Measurements from ENCODE around the gene TNNI3. TPM values are rescaled to one million over a fixed set of nuclear protein-coding genes. Genes with fewer than 3 reads are reported as not detected.
A peak's percentile ranks its signal among the peaks of the same experiment; 100 is the strongest.
"Not testable (repeated sequence)": the region's sequence is repeated elsewhere in the genome, so short reads cannot be mapped to it uniquely, and the experiment has no call there.

The TNNI3 gene
- total RNA-seq, 2 donors from 2014 or later: not detected

DNA sequence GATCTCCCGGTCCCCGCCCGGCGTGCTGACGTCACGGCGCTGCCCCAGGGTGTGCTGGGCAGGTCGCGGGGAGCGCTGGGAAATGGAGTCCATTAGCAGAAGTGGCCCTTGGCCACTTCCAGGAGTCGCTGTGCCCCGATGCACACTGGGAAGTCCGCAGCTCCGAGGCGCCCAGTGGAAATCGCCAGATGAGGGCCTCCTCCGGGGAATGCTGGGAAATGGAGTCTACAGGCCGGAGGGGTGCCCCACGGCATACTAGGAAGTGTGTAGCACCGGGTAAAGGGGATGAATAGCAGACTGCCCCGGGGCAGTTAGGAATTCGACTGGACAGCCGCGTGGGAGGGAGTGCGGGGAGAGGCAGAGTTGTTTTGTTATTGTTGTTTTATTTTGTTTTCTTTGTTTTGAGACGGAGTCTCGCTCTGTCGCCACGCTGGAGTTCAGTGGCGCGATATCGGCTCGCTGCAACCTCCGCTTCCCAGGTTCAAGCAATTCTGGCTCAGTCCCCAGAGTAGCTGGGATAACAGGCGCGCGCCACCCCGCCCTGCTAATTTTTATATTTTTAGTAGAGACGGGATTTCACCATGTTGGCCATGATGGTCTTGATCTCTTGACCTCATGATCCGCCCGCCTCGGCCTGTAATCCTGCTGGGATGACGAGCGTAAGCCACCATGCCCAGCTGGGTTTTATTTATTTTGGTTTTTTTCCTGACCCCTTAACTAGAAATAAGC is 39.7 kb downstream of the TNNI3 start:
- Mint-ChIP-seq H3K27ac (peak overlapping the region; percentile 91 to 96), H3K27me3 (peaks cover 4% of the 10 kb centered on the region in 2 donors), H3K4me1 (ENCODE audit: low read depth in 2 of 2) (peaks cover 24 to 33% of the 10 kb centered on the region in 2 donors), H3K9me3 (no peaks in the 10 kb centered on the region), H3K36me3 (peaks cover 9% of the 10 kb centered on the region), H3K4me3 (peak overlapping the region; percentile 99)
- ATAC-seq: peak; percentile 97 to 99
- DNase-seq (ENCODE audit: low spot score): peak; percentile 99

DNA sequence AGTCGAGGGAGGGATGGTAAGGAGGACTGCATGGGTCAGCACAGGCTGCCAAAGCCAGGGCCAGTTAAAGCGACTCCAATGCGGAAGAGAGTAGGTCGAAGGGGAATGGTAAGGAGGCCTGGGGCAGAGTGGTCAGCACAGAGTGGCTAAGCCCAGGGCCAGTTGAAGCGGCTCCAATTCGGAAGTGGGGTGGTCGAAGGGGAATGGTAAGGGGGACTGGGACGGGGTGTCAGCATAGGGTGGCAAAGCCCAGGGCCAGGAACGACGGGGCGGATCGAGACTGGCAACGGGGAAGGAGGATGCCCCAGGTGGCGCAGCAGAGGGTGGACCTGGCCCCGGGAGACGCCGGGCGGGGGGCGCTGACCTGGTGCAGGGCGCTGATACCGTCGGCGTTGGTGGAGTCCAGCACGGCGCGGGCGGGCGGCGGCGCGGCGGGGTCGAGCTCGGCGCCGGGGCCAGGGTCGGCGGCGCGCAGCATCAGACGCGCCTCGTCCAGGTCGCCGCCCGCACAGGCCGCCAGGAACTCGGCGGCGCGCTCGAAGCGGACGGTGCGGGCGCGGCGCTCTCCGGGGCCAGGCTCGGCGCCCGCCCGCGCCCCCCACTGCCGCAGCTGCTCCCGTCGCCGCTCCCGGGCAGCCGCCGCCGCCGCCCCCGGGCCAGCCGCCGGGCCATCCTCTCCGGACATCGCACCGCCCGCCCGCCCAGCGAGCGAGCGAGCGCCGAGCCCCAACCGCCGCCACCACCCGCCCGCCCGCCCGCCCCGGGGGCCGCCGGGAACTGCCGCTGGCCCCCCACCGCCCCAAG is 40.5 kb downstream of the TNNI3 start, which contains the start of gene PPP1R12C:
Gene PPP1R12C, minus strand, starts transcription at position 779 of the 804 bp plus-strand sequence. Its CDS starts 94 bp downstream, at position 685.
- peak within 1 kb of the TSS; percentile 91 to 96 for H3K27ac Mint-ChIP-seq
- DNase-seq (ENCODE audit: low spot score): no peak

DNA sequence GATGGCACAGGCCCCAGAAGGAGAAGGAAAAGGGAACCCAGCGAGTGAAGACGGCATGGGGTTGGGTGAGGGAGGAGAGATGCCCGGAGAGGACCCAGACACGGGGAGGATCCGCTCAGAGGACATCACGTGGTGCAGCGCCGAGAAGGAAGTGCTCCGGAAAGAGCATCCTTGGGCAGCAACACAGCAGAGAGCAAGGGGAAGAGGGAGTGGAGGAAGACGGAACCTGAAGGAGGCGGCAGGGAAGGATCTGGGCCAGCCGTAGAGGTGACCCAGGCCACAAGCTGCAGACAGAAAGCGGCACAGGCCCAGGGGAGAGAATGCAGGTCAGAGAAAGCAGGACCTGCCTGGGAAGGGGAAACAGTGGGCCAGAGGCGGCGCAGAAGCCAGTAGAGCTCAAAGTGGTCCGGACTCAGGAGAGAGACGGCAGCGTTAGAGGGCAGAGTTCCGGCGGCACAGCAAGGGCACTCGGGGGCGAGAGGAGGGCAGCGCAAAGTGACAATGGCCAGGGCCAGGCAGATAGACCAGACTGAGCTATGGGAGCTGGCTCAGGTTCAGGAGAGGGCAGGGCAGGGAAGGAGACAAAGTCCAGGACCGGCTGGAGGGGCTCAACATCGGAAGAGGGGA is 41.2 kb downstream of the TNNI3 start:
- no peaks in the 10 kb centered on the region for H3K27me3 Mint-ChIP-seq
- H3K4me1 Mint-ChIP-seq (ENCODE audit: low read depth in 2 of 2): peaks cover 24 to 33% of the 10 kb centered on the region in 2 donors
- peak overlapping the region; percentile 100 for H3K4me3 Mint-ChIP-seq
- peaks cover 9% of the 10 kb centered on the region for H3K36me3 Mint-ChIP-seq
- DNase-seq (ENCODE audit: low spot score): peak; percentile 69
- peak; percentile 40 to 55 for ATAC-seq
- peak overlapping the region; percentile 91 to 96 for H3K27ac Mint-ChIP-seq
- H3K9me3 Mint-ChIP-seq: no peaks in the 10 kb centered on the region

More for the DNA sequence above, 40.5 kb downstream of the TNNI3 start, which contains the start of gene PPP1R12C:
- no peak for ATAC-seq
- no peaks in the 10 kb centered on the region for H3K9me3 Mint-ChIP-seq
- peaks cover 24 to 33% of the 10 kb centered on the region in 2 donors for H3K4me1 Mint-ChIP-seq (ENCODE audit: low read depth in 2 of 2)
- no peaks in the 10 kb centered on the region for H3K27me3 Mint-ChIP-seq
- H3K4me3 Mint-ChIP-seq: peak within 1 kb of the TSS; percentile 100
- H3K36me3 Mint-ChIP-seq: peaks cover 9% of the 10 kb centered on the region

DNA sequence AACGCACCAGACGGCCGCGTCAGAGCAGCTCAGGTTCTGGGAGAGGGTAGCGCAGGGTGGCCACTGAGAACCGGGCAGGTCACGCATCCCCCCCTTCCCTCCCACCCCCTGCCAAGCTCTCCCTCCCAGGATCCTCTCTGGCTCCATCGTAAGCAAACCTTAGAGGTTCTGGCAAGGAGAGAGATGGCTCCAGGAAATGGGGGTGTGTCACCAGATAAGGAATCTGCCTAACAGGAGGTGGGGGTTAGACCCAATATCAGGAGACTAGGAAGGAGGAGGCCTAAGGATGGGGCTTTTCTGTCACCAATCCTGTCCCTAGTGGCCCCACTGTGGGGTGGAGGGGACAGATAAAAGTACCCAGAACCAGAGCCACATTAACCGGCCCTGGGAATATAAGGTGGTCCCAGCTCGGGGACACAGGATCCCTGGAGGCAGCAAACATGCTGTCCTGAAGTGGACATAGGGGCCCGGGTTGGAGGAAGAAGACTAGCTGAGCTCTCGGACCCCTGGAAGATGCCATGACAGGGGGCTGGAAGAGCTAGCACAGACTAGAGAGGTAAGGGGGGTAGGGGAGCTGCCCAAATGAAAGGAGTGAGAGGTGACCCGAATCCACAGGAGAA is 42.0 kb downstream of the TNNI3 start:
- H3K4me3 Mint-ChIP-seq: peak overlapping the region; percentile 100
- peak; percentile 56 for DNase-seq (ENCODE audit: low spot score)
- no peaks in the 10 kb centered on the region for H3K27me3 Mint-ChIP-seq
- H3K27ac Mint-ChIP-seq: peak overlapping the region; percentile 91 to 96
- H3K36me3 Mint-ChIP-seq: peaks cover 9% of the 10 kb centered on the region
- ATAC-seq: no peak
- H3K4me1 Mint-ChIP-seq (ENCODE audit: low read depth in 2 of 2): peaks cover 24 to 35% of the 10 kb centered on the region in 2 donors
- no peaks in the 10 kb centered on the region for H3K9me3 Mint-ChIP-seq

DNA sequence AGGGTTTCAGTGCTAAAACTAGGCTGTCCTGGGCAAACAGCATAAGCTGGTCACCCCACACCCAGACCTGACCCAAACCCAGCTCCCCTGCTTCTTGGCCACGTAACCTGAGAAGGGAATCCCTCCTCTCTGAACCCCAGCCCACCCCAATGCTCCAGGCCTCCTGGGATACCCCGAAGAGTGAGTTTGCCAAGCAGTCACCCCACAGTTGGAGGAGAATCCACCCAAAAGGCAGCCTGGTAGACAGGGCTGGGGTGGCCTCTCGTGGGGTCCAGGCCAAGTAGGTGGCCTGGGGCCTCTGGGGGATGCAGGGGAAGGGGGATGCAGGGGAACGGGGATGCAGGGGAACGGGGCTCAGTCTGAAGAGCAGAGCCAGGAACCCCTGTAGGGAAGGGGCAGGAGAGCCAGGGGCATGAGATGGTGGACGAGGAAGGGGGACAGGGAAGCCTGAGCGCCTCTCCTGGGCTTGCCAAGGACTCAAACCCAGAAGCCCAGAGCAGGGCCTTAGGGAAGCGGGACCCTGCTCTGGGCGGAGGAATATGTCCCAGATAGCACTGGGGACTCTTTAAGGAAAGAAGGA is 42.9 kb downstream of the TNNI3 start:
- H3K36me3 Mint-ChIP-seq: peaks cover 9% of the 10 kb centered on the region
- peak; percentile 34 for DNase-seq (ENCODE audit: low spot score)
- H3K9me3 Mint-ChIP-seq: no peaks in the 10 kb centered on the region
- H3K27me3 Mint-ChIP-seq: no peaks in the 10 kb centered on the region
- H3K27ac Mint-ChIP-seq: no peak overlapping the region
- no peak for ATAC-seq
- H3K4me3 Mint-ChIP-seq: peak overlapping the region; percentile 100
- H3K4me1 Mint-ChIP-seq (ENCODE audit: low read depth in 2 of 2): peaks cover 24 to 34% of the 10 kb centered on the region in 2 donors

DNA sequence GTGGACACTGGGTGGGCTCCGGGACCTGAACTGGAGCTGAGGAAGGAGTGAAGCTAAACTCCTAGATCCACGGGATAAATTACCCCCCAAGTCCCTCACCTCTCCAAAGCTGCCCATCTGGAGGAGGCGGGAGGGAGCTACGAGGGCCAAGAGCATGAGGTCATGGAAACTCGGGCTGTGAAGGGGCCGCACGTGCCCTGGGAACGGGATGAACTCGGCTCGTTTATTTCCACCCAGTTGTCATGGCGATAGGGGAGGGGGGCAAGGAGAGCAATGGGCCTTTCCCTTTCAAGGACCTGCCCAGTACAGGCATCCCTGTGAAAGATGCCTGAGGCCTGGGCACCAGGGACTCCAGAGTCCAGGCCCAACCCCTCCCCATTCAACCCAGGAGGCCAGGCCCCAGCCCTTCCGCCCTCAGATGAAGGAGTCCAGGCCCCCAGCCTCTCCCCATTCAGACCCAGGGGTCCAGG is 43.9 kb downstream of the TNNI3 start:
- ATAC-seq: no peak
- no peak overlapping the region for H3K4me3 Mint-ChIP-seq
- peaks cover 9% of the 10 kb centered on the region for H3K36me3 Mint-ChIP-seq
- no peaks in the 10 kb centered on the region for H3K9me3 Mint-ChIP-seq
- no peaks in the 10 kb centered on the region for H3K27me3 Mint-ChIP-seq
- DNase-seq (ENCODE audit: low spot score): no peak
- H3K27ac Mint-ChIP-seq: no peak overlapping the region
- H3K4me1 Mint-ChIP-seq (ENCODE audit: low read depth in 2 of 2): peaks cover 24 to 34% of the 10 kb centered on the region in 2 donors

DNA sequence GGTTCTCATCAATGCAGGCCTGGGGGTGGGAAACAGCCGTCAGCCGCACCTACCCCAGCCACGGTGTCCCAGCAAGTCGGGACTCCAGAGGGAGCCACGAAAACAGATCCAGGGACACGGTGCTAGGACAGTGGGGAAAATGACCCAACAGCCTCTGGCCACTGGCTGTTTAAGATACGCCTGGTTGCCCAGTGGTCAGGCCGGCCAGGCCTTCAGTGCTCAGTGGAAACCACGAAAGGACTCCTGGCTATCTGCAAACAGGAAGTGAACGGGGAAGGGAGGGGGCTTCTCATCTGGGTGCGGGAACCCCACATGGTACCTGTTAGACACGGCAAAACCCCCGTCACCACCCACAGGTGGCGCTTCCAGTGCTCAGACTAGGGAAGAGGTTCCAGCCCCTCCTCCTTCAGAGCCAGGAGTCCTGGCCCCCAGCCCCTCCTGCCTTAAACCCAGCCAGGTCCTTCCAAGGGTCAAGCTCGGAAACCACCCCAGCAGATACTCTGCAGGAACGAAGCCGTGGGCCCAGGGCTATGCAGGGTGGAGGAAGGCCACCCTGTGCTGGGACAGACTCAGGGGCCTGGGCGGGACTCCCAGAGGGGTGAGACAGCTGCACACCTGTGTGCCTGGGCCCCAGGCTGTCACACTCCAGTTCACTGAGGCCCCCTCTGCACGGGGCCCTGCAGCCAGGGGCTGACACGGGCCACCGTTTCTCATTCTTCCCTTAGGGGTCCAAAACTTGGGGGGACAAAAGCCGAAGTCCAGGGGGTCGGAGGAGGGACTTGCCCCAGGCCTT is 44.6 kb downstream of the TNNI3 start:
- peaks cover 19 to 34% of the 10 kb centered on the region in 2 donors for H3K4me1 Mint-ChIP-seq (ENCODE audit: low read depth in 2 of 2)
- H3K9me3 Mint-ChIP-seq: no peaks in the 10 kb centered on the region
- H3K27ac Mint-ChIP-seq: no peak overlapping the region
- H3K27me3 Mint-ChIP-seq: no peaks in the 10 kb centered on the region
- no peak overlapping the region for H3K4me3 Mint-ChIP-seq
- no peak for ATAC-seq
- H3K36me3 Mint-ChIP-seq: peaks cover 9% of the 10 kb centered on the region
- DNase-seq (ENCODE audit: low spot score): peak; percentile 57

DNA sequence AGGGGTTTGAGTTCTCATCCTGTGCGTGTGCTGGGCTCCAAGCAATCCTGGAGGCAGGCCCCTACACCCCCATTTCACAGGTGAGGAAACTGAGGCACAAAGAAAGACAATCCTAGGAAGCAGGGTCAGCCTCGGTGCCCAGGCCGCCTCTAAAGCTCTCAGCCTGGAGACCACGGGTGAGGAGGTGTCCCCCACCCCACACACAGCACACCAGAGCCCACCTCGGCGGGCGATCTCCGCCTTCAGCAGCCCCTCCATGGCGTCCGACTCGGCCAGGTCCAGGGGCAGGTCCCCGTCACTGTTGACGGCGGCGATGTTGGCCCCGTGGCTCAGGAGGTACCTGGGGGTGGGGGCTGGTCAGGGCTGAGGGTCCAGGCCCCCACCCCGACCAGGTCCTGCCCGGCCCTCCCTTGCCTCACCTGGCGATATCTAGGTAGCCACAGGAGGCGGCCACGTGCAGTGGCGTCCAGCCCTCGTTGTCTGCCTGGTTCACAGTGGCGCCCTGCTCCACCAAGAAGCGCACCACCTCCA is 45.2 kb downstream of the TNNI3 start:
- peaks cover 15 to 30% of the 10 kb centered on the region in 2 donors for H3K4me1 Mint-ChIP-seq (ENCODE audit: low read depth in 2 of 2)
- no peaks in the 10 kb centered on the region for H3K9me3 Mint-ChIP-seq
- ATAC-seq (no peak), DNase-seq (ENCODE audit: low spot score) (peak; percentile 39)
- no peaks in the 10 kb centered on the region for H3K27me3 Mint-ChIP-seq
- no peak overlapping the region for H3K4me3 Mint-ChIP-seq
- no peak overlapping the region for H3K27ac Mint-ChIP-seq
- H3K36me3 Mint-ChIP-seq: peaks cover 9% of the 10 kb centered on the region

DNA sequence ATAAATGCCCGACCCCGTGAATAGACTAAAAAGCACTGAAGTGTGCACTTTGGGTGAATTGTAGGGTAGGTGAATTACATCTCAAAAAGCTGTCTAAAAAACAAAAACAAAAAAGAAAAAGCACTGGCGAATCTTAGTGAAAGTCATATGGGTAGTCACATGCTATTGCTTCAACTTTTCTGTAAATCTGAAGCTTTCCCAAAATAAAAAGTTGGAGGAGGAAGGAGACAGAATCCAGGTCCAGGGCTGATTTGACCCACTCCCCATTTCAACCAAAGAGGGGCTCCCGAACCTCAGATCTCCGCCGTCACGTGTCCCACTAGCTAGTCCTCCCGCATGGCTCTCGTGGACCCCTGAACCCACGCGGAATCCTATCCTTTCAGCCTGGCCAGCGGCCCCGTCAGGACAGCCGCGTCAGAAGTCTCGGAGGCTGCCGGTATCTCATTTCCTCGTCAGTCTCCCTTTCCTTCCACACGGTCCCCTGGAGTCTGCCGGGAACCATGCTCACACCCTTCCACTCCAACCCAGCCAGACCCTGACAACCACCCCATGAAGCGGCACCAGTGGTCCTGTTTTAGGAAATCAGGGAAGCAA is 46.2 kb downstream of the TNNI3 start:
- no peak overlapping the region for H3K4me3 Mint-ChIP-seq
- peaks cover 4% of the 10 kb centered on the region for H3K36me3 Mint-ChIP-seq
- H3K27me3 Mint-ChIP-seq: no peaks in the 10 kb centered on the region
- H3K4me1 Mint-ChIP-seq (ENCODE audit: low read depth in 2 of 2): peaks cover 15 to 29% of the 10 kb centered on the region in 2 donors
- peak; percentile 8 for DNase-seq (ENCODE audit: low spot score)
- H3K9me3 Mint-ChIP-seq: no peaks in the 10 kb centered on the region
- no peak for ATAC-seq
- no peak overlapping the region for H3K27ac Mint-ChIP-seq

DNA sequence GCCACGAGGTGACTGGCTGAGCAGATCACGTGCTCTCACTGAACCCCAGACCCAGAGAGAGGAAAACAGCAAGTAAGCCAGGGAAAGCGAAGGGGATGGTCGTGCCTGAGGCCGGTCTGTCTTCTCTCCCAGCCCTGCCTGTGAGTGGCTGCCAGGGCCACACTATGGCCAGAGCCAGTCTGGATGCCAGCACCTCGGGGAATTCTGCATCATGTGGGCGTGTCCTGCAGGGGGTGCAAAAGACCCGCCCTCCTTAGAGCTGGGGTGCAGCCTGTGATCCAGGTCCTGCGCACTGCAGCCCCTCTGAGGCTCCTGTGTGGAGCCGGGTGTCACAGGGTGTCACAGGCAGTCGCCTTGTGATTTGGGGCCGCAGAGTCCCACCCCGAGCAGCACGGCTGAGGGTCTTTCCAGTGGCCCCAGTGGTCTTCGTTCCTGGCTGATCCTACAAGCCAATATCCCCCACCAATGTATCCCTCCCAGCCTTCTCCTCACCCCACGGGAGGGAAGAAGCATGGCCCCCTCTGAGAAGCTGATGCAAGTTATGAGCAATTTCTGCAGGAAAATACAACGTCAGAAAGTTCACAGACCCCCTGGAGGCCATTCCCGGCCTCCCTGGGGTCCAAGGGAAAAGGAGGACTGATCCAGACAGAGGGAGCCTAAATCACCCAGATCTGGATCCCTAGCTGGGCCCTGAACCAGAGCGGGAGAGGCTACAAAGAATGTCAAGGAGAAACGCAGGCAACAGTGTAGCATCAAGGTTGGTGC is 47.8 kb downstream of the TNNI3 start:
- H3K4me1 Mint-ChIP-seq (ENCODE audit: low read depth in 2 of 2): peaks cover 6 to 18% of the 10 kb centered on the region in 2 donors
- no peak overlapping the region for H3K4me3 Mint-ChIP-seq
- H3K27ac Mint-ChIP-seq: no peak overlapping the region
- H3K27me3 Mint-ChIP-seq: no peaks in the 10 kb centered on the region
- ATAC-seq (peak in 1 of 2 donors; percentile 37), DNase-seq (ENCODE audit: low spot score) (peak; percentile 22)
- no peaks in the 10 kb centered on the region for H3K9me3 Mint-ChIP-seq
- H3K36me3 Mint-ChIP-seq: no peaks in the 10 kb centered on the region

DNA sequence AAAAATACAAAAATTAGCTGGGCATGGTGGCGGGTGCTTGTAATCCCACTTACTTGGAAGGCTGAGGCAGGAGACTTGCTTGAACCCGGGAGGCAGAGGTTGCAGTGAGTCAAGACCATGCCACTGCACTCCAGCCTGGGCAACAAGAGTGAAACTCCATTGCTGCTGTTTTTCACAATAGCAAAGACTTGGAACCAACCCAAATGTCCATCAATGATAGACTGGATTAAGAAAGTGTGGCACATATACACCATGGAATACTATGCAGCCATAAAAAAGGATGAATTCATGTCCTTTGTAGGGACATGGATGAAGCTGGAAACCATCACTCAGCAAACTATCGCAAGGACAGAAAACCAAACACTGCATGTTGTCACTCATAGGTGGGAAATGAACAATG is 50.3 kb downstream of the TNNI3 start:
- peaks cover 6 to 18% of the 10 kb centered on the region in 2 donors for H3K4me1 Mint-ChIP-seq (ENCODE audit: low read depth in 2 of 2)
- ATAC-seq, H3K9me3 Mint-ChIP-seq, H3K36me3 Mint-ChIP-seq, H3K27me3 Mint-ChIP-seq, H3K27ac Mint-ChIP-seq, H3K4me3 Mint-ChIP-seq: not testable (repeated sequence)
- DNase-seq (ENCODE audit: low spot score): peak; percentile 18
